Gastrocnemius medialis (tissue), 4 donors: ENCODE measurements around the gene ARNT2.

ENCODE experiments used
- CTCF ChIP-seq, 5 experiments: fragments of 450-650 bp in 3 of 5; fragments of 200-600 bp in 2 of 5; sonication (generic) in 2 of 5; IDR thresholded peaks in 4 of 5; conservative IDR thresholded peaks in 1 of 5; 1 replicate in 4 of 5; 2 replicates in 1 of 5; pipeline ENCODE4 v1.5.1; 2016 to 2019; ENCODE audit warnings: antibody characterized with exemption in 5 of 5, mild to moderate bottlenecking in 3 of 5, moderate library complexity in 3 of 5
- POLR2A ChIP-seq, 2 donors: fragments of 450-650 bp; IDR thresholded peaks; one replicate each; pipeline ENCODE4 v1.6.1; 2017; ENCODE audit warnings: antibody characterized with exemption in 2 of 2, mild to moderate bottlenecking in 2 of 2, moderate library complexity in 2 of 2

DNA sequence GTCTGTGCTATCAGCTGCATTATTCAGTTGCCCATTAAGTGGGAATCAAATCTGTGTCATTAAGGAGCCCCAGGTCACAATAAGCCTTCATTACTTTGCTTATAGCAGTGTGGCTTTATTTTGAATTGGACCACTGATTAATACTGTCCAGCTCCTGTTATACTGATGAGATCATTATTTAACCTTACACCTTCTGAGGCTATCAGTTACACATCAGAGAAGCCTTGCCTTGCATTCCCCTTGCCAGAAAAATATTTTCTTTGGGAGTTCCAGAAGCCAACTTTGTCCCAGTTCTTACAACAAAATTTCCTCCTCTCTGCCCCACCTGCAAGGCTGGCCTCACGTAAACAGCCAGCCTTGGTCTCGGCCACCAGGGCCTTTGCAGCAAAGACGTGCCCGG lies 29.7 kb upstream of the ARNT2 start:
- TF ChIP-seq CTCF (IDR thresholded peaks at IDR 0.05 in 4 of 5, conservative IDR thresholded peaks at IDR 0.05 in 1 of 5) (no peak), POLR2A (IDR thresholded peaks at IDR 0.05) (no peak)
